Body of pancreas (tissue), 4 donors: Measurements from ENCODE around the gene RGS14. TPM values are rescaled to one million over a fixed set of nuclear protein-coding genes. Genes with fewer than 3 reads are reported as not detected.
A peak's percentile ranks its signal among the peaks of the same experiment; 100 is the strongest.

Source experiments
- ATAC-seq: fragments of 150-250 bp; one replicate; pipeline ENCODE4 v1.9.1; 2016
- DNase-seq, 4 donors: peaks; one replicate each; pipeline ENCODE4 v3.0.0-alpha.2; 2019
- H3K27ac ChIP-seq, 4 donors: fragments of 200-600 bp; sonication (generic); 1 replicate in 3 of 4; 2 replicates in 1 of 4; pipeline versions ENCODE4 v1.5.1 to v1.6.1; 2016 to 2019; ENCODE audit warnings: mild to moderate bottlenecking in 1 of 4, mixed read lengths in 1 of 4, moderate library complexity in 1 of 4
- H3K27me3 ChIP-seq, 2 donors: fragments of 200-600 bp; sonication (generic); one replicate each; pipeline ENCODE4 v1.6.0; 2016; ENCODE audit warnings: mild to moderate bottlenecking in 1 of 2
- H3K36me3 ChIP-seq, 2 donors: fragments of 200-600 bp; sonication (generic); replicated peaks in 1 of 2; 2 replicates each; pipeline ENCODE4 v1.5.1; 2016; ENCODE audit warnings: low read depth in 2 of 2; ENCODE audit not compliant: insufficient read depth in 1 of 2
- H3K4me1 ChIP-seq: fragments of 200-600 bp; sonication (generic); one replicate; pipeline ENCODE4 v1.6.0; 2016
- H3K4me3 ChIP-seq, 2 donors: fragments of 200-600 bp; sonication (generic); 1 replicate in 1 of 2; 2 replicates in 1 of 2; pipeline ENCODE4 v1.5.1; 2016 to 2019
- H3K9me3 ChIP-seq, 3 donors: fragments of 200-600 bp; sonication (generic); 1 replicate in 2 of 3; 2 replicates in 1 of 3; pipeline ENCODE4 v1.5.1; 2016
- CTCF ChIP-seq, 7 experiments: fragments of 450-650 bp in 4 of 7; fragments of 200-600 bp in 3 of 7; sonication (generic) in 3 of 7; IDR thresholded peaks; one replicate each; pipeline ENCODE4 v1.5.1; 2016 to 2019; ENCODE audit warnings: antibody characterized with exemption in 7 of 7
- POLR2A ChIP-seq, 3 donors: fragments of 450-650 bp; IDR thresholded peaks; one replicate each; pipeline ENCODE4 v1.6.1; 2016; ENCODE audit warnings: antibody characterized with exemption in 3 of 3, mild to moderate bottlenecking in 2 of 3
- WGBS, 2 donors: methylation state at CpG; one replicate each; pipeline ENCODE4 v1.1.5; 2017; 5-methylcytosine and 5-hydroxymethylcytosine counted together
- intact Hi-C: fragments of 100-400 bp; cut with DNase I; formaldehyde crosslinking; loops from one replicate; pipeline ENCODE4 v1.15.1; 2023
- total RNA-seq, 2 donors: library from RNA; depleted of rRNA; stranded (reverse); fragments of >200 nt; gene quantifications; one replicate each; pipeline ENCODE4 v1.1.0, GENCODE V29; 2016

The RGS14 gene
- total RNA-seq, 2 donors from 2014 or later, result 15.0 to 39.2 TPM

- peak in 3 of 4 donors; percentile 51 to 66 (median 58) for DNase-seq
These were observed 29.9 kb upstream of the RGS14 start for GRCh38 chr5:177327539-177328522.

GRCh38 chr5:177328545-177329231, 29.0 kb upstream of the RGS14 start:
- no peaks in the 10 kb centered on the region for H3K27me3 ChIP-seq
- intact Hi-C loops, result no loop called here
- H3K4me3 ChIP-seq, result no peak overlapping the region
- 89 to 91% methylated on average over 18 to 19 of the region's 19 CpGs for WGBS, 2 donors
- no peak for DNase-seq
- no peak for ATAC-seq
- no peaks in the 10 kb centered on the region for H3K9me3 ChIP-seq
- H3K27ac ChIP-seq, result peak overlapping the region; percentile 50 to 75 (median 62)
- peaks cover 47% of the 10 kb centered on the region for H3K4me1 ChIP-seq
- H3K36me3 ChIP-seq, result peaks cover 0 to 5% of the 10 kb centered on the region in 2 donors
- TF ChIP-seq POLR2A (IDR thresholded peaks at IDR 0.05) (no peak), CTCF (IDR thresholded peaks at IDR 0.05) (no peak)

More at GRCh38 chr5:177327539-177328522, 29.9 kb upstream of the RGS14 start:
- peak; percentile 41 for ATAC-seq
- 52 to 61% methylated on average over 17 to 27 of the region's 28 CpGs for WGBS, 2 donors
- peaks cover 47% of the 10 kb centered on the region for H3K4me1 ChIP-seq
- no peaks in the 10 kb centered on the region for H3K9me3 ChIP-seq
- no peak overlapping the region for H3K4me3 ChIP-seq
- peak overlapping the region; percentile 50 to 75 (median 62) for H3K27ac ChIP-seq
- intact Hi-C loops, result no loop called here
- H3K27me3 ChIP-seq, result no peaks in the 10 kb centered on the region
- no peaks in the 10 kb centered on the region for H3K36me3 ChIP-seq
- TF ChIP-seq POLR2A (IDR thresholded peaks at IDR 0.05) (no peak), CTCF (IDR thresholded peaks at IDR 0.05) (no peak)

GRCh38 chr5:177329883-177330282, 27.8 kb upstream of the RGS14 start:
- Histone ChIP-seq H3K27ac (peak overlapping the region in 2 of 4 donors; percentile 22 to 51), H3K4me1 (peaks cover 47% of the 10 kb centered on the region), H3K4me3 (no peak overlapping the region), H3K9me3 (no peaks in the 10 kb centered on the region), H3K27me3 (no peaks in the 10 kb centered on the region), H3K36me3 (peaks cover 6 to 15% of the 10 kb centered on the region in 2 donors)
- DNase-seq (peak; percentile 62 to 70 (median 67)), ATAC-seq (peak; percentile 39)
- WGBS, 2 donors, result 39 to 43% methylated on average over 6 of the region's 6 CpGs
- TF ChIP-seq CTCF (IDR thresholded peaks at IDR 0.05) (no peak), POLR2A (IDR thresholded peaks at IDR 0.05) (no peak)
- intact Hi-C loops, result no loop called here

- DNase-seq, result no peak
- peak overlapping the region in 2 of 4 donors; percentile 17 to 51 for H3K27ac ChIP-seq
- intact Hi-C loops, result no loop called here
- peaks cover 10 to 23% of the 10 kb centered on the region in 2 donors for H3K36me3 ChIP-seq
- no peaks in the 10 kb centered on the region for H3K9me3 ChIP-seq
- TF ChIP-seq POLR2A (IDR thresholded peaks at IDR 0.05) (no peak), CTCF (IDR thresholded peaks at IDR 0.05) (no peak)
- WGBS, 2 donors, result 81 to 95% methylated on average over 24 to 27 of the region's 27 CpGs
- H3K4me3 ChIP-seq, result no peak overlapping the region
- no peaks in the 10 kb centered on the region for H3K27me3 ChIP-seq
- H3K4me1 ChIP-seq, result peaks cover 35% of the 10 kb centered on the region
- no peak for ATAC-seq
These were observed 26.5 kb upstream of the RGS14 start for GRCh38 chr5:177330991-177331842.
